ENCODE measurements around the gene GLT1D1.

Gene GLT1D1

DNA sequence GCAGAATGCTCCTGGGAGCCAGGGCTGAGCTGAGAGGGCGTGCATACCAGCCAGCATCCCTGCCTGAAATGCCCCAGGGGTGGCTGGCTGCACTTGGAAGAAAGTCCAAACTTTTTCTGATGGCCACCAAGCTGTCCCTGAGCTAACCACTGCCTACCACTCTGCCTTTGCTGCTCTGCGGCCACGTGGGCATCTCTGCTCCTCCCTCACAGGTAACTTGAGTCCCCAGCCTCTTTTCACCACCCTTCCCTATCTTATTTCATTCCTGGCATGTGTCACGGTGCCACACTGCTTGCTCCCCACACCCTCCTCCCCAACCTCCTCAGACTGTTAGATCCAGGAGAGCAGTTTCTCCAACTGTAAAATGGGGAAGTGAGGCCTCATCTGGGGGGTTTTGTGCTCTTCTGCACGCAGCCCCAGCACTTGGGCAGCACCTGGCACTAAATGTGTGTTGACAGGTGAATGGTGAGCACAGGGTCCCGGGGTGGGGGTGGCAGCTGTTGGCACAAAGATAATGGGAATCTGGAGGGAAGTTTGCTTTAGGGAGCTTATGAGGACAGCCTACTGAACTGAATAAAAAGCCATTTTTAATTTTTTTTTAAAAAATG, 113.0 kb downstream of the GLT1D1 start:
- DNase-seq (ENCODE audit: low spot score) = no peak

DNA sequence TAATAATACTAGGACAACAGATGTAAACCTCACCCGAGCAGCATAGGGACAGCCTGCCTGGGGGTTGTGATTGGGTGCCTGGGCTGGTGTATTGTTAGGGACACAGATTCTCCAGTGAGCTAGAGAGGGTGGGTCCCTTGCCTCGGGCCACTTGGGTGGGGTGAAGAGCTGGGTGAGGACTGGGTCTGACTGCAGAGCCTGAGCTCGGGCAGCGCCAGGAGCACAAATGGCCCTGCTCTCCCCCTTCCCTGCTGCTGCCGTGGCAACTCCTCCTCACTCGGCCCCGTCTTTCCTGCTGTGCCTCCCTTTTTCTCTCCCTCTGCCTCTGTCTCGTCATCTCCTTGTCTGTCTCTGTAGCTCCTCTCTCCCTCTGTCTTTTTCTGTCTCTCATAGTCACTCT, 115.4 kb downstream of the GLT1D1 start:
- DNase-seq (ENCODE audit: low spot score) = no peak

DNA sequence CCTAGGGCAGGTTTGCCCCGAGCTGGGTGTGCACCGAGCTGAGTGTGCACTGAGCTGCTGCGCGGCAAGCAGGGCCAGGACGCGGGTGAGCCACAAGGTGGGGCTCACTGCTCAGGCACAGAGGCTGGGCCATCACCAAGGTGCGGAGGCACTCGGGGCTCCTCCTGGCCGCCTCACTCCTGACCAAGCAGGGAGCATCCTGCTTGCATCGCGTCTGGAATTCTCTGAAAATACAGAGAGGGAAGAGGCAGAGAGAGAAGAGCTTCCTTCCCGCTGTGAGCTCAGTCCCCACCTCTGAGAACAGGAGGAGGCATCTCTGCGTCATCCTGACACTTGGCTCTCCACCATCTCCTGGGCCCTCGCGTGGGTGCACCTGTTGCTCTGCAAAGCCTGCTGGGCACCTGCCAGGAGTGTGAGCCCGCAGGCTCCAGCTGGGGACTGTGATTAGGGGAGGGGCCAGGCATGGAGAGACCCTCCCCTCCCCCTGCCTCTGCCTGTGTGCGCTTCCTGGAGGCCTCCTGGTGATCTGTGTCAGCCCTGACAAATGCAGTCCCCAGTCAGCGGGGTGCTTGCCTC, 116.3 kb downstream of the GLT1D1 start:
- peak; percentile 89 for DNase-seq (ENCODE audit: low spot score)

DNA sequence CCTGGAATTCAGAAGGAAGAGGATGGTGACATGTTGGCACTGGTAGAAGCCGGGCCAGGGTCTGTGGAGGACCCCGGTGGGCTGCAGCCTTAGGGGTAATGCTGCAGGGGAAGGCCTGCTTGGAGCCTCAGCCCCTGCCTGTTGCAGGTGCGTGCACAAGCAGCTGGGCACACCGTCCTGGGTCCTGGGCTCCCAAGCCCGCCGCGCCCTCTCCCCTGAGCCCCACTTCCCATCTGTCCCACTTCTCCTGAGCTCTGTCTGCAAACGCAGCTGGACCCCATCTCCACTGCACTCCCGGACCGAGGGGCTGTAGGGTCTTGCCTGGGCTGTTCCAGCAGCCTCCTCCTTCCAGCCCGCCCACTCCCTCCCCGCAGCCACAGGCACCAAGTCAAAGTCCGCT, 116.8 kb downstream of the GLT1D1 start:
- DNase-seq (ENCODE audit: low spot score) = peak; percentile 61

DNA sequence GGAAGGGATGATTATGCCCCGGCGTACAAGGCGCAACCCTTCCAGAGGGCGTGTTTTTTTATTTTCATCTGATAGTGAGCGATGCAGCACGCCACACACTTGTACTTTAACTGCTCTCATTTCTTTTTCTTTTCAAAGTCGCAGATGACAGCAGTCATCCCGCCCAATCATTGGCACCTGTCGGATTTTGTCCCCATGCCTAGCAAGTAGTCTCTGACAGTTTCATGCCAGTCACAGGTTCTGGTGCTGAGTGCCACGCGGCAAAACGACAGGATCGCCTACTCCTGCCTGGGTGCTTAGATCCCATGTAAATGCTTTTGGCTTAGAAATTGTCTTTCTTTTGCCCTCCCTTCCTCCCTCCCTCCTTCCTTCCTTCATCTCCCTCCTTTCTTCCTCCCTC, 117.7 kb downstream of the GLT1D1 start:
- DNase-seq (ENCODE audit: low spot score) = no peak

DNA sequence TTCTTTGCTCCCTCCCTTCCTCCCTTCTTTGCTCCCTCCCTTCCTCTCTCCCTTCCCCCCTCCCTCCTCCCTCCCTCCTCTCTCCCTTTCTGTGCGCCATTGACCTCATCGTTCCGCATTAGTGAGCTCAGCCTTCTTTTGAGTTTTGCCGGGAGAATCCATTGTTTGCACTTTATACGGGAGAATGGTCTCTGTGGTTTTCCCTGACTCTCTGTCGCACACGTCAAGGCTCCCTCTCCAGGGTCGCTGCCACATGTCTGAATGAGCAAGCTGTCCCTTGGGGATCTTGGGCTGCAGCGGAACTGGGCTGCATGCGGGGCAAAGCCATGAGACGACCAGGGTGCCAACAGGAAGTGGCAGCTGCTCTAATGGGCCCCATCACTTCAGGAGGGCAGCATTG, 118.5 kb downstream of the GLT1D1 start:
- no peak for DNase-seq (ENCODE audit: low spot score)

DNA sequence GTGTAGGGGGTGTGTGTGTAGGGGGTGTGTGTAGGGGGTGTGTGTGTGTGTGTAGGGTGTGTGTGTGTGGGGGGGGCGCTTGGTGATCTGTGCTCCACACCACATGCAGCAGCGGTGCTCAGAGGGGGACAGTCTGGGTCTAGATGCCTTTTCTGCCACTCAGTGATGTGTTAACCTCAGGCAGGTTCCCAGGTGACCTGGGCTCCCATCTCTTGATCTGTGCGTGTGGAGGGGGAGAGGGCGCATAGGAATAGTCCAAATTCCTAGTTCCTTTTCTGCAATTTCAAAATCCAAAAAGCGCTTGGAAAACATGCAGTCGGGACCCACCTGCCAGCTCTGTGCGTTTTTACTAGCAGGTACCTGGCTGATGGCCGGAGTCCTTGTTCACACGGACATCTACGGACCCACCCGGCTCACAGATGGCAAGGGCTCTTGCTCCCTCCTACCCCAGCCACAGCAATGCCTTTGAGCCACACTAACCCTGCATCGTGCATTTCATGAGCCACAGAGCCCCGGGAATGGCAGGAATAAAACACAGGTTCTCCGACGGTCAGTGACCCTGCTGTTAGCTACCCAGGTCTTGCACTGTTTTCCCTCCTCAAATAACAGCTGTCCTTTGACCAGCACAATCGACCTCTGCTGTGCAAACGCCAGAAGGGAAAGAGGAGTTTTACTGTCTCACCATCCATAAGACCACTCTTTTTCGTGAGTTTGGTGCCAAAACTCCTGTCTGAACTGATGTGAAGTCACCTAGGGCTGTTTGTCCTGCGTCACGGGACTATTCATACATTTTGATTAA, 120.8 kb downstream of the GLT1D1 start:
- DNase-seq (ENCODE audit: low spot score) = no peak

DNA sequence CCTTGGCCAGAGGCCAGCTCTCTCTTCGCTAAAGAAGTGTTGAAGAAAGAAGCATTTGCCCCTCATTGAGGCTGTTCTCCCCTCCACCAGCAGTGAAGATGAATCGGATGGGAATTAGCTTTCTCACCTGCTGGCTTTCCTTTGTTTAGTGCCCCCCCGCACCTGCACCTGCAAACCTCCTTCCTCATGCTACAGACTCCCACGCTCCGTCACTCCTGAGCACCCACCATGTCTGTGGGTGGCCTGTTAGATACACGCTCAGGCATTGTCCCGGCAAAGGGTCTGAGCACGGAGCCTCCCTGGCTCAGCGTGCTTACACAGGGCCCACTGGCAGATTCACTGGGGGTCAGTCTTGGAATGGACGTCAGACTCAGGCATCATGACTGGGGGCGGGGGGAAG, 121.6 kb downstream of the GLT1D1 start:
- no peak for DNase-seq (ENCODE audit: low spot score)

DNA sequence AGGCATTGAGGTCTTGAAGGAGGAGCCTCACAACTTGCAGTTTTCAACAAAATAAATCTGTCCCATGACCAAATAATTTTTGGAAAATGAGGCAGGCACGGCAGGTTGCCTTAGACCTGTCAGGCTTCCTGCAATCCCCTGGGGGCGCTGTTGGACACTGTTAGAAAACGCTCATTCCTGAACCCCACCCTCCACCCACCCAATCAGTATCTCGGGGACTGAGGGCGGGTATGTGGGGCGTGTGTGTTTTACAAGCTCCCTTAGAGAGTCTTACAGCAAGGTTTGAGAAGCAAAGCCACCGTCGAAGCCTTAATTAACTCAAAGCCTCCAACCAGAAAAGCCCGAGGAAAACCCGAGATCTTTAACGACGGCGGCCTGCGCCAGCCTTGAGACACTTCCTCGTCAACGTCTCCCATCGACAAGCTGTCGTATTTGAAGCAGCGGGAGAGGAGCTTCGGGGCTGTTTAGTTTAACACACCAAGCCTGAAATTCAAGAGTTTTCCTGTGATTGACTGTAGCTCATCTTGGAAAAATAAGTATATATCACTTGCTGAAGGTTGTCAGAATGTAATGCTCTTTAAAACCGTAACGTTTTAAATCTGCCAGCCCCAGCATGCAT, 123.0 kb downstream of the GLT1D1 start:
- DNase-seq (ENCODE audit: low spot score) = peak; percentile 89

DNA sequence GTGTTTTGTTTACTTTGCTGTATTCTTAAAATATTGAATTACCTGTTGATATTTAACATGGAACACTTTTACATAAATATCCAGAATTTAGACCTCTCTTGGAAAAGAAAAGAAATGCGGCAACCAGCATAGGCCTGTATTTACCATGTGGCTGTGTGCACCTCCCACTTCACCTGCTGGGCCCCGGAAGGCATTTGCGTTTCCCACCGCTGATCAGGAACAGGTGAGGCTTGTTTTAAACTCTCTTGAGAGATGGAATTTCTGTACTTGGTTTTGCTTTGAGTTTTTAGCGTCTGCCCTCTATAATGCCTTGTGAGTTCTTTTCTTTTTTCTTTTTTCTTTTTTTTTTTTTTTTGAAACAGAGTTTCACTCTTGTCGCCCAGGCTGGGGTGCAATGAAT, 124.2 kb downstream of the GLT1D1 start:
- no peak for DNase-seq (ENCODE audit: low spot score)

DNA sequence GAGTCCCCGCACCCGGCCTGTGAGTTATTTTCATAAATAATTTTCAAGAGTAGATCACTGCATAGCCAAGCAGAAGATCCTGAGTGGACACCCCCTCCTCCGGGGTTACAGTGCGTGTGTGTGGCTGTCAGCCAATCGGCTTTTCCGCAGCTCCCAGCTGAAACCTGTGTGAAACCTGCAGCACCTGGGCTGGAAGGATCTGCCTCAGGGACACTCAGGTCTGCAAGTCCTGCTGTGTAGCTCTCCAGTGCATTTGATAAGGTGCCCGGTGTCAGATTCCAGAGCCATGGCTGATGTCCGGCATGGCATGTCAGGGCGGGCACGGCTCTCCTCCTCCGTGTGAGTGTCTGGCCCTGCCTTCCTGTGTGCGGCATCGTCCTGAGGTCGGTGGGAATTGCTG, 124.8 kb downstream of the GLT1D1 start:
- no peak for DNase-seq (ENCODE audit: low spot score)

DNA sequence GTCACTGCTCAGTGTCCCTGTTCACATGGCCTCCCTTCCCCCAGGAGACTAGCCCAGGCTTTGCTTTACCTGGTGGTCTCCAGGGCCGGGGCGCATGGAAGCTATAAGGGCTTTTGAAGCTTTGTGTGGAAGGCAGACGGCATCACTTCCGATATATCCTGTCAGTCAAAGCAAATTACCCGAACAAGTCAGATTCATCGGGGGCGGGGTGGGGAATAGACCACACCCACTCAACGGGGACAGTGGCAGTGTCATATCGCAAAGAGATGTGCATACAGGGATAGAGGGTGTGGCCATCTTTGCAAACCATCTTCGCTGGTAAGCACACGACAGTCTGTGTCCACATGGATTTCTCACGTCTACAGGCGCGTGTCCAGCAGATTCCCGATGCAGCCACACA, 127.3 kb downstream of the GLT1D1 start:
- no peak for DNase-seq (ENCODE audit: low spot score)

DNA sequence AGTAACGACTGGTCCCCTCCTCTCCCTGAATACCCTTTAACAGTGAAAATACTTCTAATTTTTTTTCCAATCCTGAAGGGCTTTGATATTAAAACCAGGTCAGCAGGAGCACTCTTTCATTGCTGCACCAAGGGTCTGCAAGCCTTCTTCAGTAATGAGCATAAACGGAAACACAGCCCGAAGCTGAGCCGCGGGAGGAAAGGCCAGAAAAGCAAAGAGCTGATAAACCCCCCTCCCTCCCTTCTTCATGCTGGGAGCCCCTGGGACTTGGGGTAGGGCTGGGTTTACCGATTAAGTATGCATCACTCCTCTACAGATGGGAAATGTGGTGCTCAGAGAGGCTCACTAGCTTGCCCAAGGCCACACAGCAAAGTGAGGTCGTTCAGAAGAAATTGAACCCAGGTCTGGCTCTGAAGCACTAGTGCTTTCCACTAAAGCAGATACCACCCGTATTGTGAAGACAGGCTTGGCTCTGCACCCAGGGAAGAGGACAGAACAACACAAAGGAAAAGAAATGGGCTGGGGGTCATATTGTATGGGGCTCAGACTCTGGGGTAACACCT, 128.8 kb downstream of the GLT1D1 start:
- no peak for DNase-seq (ENCODE audit: low spot score)

DNA sequence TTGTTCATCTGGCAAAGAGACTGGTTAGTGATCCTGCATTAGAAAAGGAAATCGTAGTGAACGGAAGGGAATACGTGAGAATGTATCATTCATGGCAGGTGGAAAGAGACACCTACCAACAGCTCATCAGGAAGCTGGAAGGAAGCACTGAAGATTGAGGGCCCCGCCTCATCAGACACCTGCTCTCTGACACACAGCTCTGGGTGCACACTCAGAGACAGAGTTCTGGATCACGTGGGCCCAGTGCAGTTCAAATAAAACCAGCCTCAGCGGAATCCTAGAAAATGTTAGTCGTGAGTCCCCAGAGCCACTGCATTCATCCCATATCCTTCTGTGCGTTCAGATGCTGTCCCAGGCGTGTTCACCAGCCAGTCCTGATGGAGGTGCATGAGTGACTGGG, 129.7 kb downstream of the GLT1D1 start:
- DNase-seq (ENCODE audit: low spot score) = no peak

DNA sequence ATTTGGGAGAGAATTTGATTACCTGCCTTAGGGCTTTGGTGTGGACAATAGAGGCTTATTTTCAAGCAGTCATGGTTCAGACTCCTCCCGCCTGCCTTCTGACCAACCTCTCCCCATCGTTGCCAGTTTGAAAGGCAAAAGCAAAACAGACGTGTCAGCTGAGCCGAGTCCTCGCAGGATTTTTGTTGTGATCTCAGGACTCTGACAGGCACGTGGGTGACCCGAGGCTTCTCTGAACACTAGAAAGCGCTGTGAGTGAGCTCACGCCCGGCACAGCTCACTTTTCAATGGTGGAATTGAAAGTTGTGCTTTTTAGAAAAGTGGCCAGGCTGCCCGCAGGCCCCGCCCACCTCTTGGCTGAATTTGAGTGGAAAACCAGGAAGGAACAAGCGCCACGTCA, 130.1 kb downstream of the GLT1D1 start:
- DNase-seq (ENCODE audit: low spot score) = no peak

DNA sequence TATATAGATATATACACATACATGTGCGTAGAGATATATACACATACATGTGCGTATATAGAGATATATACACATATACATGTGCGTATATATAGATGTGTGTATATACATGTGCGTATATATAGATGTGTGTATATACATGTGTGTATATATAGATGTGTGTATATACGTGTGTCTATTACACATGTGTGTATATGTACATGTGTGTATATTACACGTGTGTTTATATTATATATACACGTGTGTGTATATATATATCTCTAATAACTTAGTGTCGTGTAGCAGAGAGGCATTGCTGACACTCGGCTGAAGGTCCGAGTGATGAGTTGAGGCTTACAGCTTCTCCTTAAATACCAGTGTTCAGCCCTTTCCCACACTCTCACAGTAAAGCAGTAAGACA, 133.7 kb downstream of the GLT1D1 start:
- no peak for DNase-seq (ENCODE audit: low spot score)

DNA sequence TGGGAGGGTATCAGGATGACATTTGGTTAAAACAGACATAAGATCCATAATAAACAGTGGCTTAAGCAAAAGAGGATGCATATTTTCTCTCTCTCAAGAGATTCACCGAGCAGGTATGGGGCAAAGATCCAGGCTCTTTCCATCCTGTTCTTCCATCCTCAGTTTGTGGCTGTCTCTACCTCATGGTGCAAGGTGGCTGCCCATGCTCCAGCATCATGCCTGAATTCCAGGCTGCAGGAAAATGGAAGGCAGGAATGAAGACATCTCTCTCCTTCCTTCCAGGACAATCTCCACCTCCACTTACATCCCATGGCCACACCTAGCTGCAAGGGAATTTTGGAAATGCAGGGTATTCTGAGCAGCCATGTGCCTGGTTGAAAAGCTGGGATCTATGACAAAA, 136.0 kb downstream of the GLT1D1 start:
- DNase-seq (ENCODE audit: low spot score) = no peak

DNA sequence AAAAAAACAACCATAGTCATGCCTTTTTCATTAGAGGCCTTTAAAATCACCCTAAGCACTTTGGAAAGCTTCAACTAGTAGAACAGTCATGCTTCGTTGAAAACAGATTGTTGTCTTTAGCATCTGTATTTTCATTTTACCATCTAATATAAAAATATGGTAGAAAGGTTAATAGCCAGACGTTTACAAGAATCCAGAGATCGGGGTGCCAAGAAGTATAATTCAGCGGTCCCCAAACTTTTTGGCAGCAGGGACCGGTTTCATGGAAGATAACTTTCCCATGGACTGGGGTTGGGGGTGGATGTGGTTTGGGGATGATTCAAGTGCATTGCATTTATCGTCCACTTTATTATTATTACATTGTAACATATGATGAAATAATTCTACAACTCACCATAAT, 138.4 kb downstream of the GLT1D1 start:
- no peak for DNase-seq (ENCODE audit: low spot score)

DNA sequence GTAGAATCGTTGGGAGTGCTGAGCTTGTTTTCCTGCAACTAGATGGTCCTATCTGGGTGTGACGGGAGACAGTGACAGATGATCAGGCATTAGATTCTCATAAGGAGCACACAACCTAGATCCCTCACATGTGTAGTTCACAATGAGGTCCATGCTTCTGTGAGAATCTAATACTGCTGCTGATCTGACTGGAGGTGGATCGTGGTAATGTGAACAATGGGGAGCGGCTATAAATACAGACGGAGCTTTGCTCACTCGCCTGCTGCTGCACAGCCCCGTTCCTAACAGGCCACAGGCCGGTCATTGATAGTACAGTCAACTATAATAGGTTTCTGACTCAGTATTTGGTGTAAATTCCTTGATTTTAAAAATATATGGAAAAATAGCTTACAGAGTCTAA, 138.8 kb downstream of the GLT1D1 start:
- no peak for DNase-seq (ENCODE audit: low spot score)

DNA sequence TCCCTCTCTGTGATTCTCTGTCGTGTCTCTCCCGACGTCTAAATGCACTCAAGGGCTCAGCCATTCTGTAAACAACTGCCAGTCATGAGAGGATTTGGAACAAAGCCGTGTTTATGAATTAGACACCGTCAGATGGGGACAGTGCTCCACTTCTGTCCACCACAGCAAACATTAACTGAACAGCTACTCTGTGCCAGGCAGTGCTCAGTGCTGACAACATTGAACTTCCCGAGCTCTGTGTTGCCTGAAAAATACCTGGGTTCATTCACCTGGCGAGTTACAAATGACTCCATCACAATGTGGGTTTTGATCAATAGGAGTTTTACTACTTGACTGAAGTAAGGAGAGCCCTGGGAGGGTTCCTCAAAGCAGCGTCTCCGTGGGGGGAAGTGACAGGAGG, 139.3 kb downstream of the GLT1D1 start:
- DNase-seq (ENCODE audit: low spot score) = no peak

DNA sequence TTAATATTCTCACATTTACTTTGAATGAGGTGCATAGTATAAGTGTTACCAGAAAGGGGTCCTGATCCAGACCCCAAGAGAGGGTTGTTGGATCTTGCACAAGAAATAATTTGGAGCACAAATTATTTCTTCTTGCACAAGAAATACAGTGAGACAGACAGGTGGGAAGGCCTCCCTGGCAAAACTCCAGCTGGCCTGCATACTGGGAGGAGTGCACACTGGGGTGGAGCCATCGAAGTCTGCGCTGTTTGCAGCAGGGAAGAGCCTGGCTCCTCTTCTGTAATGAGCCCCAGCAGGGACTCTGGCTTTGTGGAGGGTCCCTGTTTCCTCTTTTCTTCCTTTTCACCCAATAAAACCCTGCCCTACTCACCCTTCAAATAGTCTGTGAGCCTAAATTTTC, 141.6 kb downstream of the GLT1D1 start:
- DNase-seq (ENCODE audit: low spot score) = no peak

DNA sequence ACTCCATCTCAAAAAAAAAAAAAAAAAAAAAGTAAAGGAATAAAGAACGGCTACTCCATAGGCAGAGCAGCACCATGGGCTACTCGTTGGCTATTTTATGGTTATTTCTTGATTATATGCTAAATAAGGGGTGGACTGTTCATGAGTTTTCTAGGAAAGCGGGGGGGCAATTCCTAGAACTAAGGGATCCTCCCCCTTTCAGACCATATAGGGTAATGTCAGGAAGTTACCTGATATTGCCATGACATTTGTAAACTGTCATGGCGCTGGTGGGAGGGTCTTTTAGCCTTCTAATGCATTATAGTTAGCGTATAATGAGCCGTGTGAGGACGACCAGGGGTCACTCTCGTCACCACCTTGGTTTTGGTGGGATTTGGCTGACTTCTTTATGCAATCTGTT, 142.3 kb downstream of the GLT1D1 start:
- DNase-seq (ENCODE audit: low spot score) = no peak

DNA sequence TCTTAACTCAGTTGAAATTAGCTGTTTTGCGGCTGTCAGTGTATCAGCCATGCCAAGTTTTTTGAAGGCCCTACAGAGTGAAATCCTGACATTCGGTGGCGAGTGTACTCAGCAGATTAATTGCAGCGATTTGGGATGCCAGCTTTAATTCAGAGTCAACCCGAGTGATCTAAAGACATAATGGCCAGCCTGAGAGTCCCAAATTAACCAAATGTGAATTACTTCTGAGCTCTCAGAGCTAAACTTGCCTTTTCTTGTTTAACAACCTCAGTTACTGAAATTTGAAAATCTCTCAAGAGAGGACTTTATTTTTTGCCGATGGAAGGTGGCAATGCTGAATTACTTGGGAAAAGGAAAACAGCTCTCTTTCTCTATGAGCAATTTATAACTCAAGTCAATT, 148.5 kb downstream of the GLT1D1 start:
- no peak for DNase-seq (ENCODE audit: low spot score)

Data from ecto neural progenitor cell (in vitro differentiated cells).